NCI-H1105 treated with DMSO at 0.1 percent for 48 hours (cell line): Measurements from ENCODE around the gene SSR1.
A peak's percentile ranks its signal among the peaks of the same experiment; 100 is the strongest.
"Not testable (repeated sequence)": the region's sequence is repeated elsewhere in the genome, so short reads cannot be mapped to it uniquely, and the experiment has no call there.

ENCODE experiments used
- DNase-seq: peaks from one replicate; lab custom pipeline; 2025; lab: John Stamatoyannopoulos, UW

SSR1 gene

GRCh38 chr6:7317538-7317937 lies 4.5 kb upstream of the SSR1 start:
- no peak for DNase-seq

GRCh38 chr6:7316658-7317533 lies 3.9 kb upstream of the SSR1 start:
- DNase-seq, result no peak

- DNase-seq, result no peak
Measured at GRCh38 chr6:7315948-7316365, 3.0 kb upstream of the SSR1 start.

GRCh38 chr6:7315087-7315947 lies 2.3 kb upstream of the SSR1 start:
- not testable (repeated sequence) for DNase-seq

- DNase-seq, result no peak
Measured at GRCh38 chr6:7314414-7314813, 1.4 kb upstream of the SSR1 start.

- no peak for DNase-seq
Measured at GRCh38 chr6:7313505-7314165, 636 bp upstream of the SSR1 start.

GRCh38 chr6:7311917-7312615 lies 933 bp downstream of the SSR1 start:
- peak; percentile 24 for DNase-seq

GRCh38 chr6:7311176-7311575 lies 1.8 kb downstream of the SSR1 start:
- no peak for DNase-seq

- no peak for DNase-seq
Measured at GRCh38 chr6:7309050-7309449, 3.9 kb downstream of the SSR1 start.

- no peak for DNase-seq
Measured at GRCh38 chr6:7307533-7307932, 5.5 kb downstream of the SSR1 start.

GRCh38 chr6:7304821-7305220 lies 8.2 kb downstream of the SSR1 start:
- no peak for DNase-seq

GRCh38 chr6:7301702-7302101 lies 11.3 kb downstream of the SSR1 start:
- DNase-seq, result no peak

- DNase-seq, result no peak
Measured at GRCh38 chr6:7300926-7301325, 12.1 kb downstream of the SSR1 start.

- no peak for DNase-seq
Measured at GRCh38 chr6:7298113-7298512, 14.9 kb downstream of the SSR1 start.

GRCh38 chr6:7296602-7297001 lies 16.4 kb downstream of the SSR1 start:
- DNase-seq, result no peak

- DNase-seq, result no peak
Measured at GRCh38 chr6:7295916-7296315, 17.1 kb downstream of the SSR1 start.

- no peak for DNase-seq
Measured at GRCh38 chr6:7292596-7293255, 20.3 kb downstream of the SSR1 start.

GRCh38 chr6:7290079-7290478 lies 22.9 kb downstream of the SSR1 start:
- DNase-seq, result no peak

GRCh38 chr6:7285416-7285815 lies 27.6 kb downstream of the SSR1 start:
- no peak for DNase-seq

GRCh38 chr6:7283676-7284075 lies 29.3 kb downstream of the SSR1 start:
- DNase-seq, result no peak
